HepG2 (cell line): ENCODE measurements around the gene ELANE. TPM values are rescaled to one million over a fixed set of nuclear protein-coding genes. Genes with fewer than 3 reads are reported as not detected.

Source experiments
- ATAC-seq: fragments of 200-7000 bp; cut with Tn5 transposase; 3 replicates; pipeline ENCODE4 v1.9.1; 2020; ENCODE audit warnings: mild to moderate bottlenecking, moderate library complexity
- BruUV-seq: library from RNA; stranded (reverse); fragments of 400-500 nt; replicated peaks from 2 replicates; lab custom pipeline; 2021; lab: Mats Ljungman, UMichigan
- CTCF ChIA-PET: fragments of 300-600 bp; formaldehyde crosslinking; extraction: SDS; loops from one replicate; lab custom pipeline; 2021; ENCODE audit warnings: low total read pairs, inconsistent platforms, low intra/inter-chr PET ratio; lab: Yijun Ruan, JAX
- POLR2A ChIA-PET: fragments of 350-600 bp; sonication (Branson Sonifier 250); formaldehyde crosslinking; loops from one replicate; lab custom pipeline; 2020; ENCODE audit warnings: antibody characterized with exemption, inconsistent platforms; lab: Yijun Ruan, JAX
- DNase-seq: peaks from one replicate; pipeline ENCODE4 v3.0.0-alpha.2; 2015; ENCODE audit warnings: low spot score
- FAIRE-seq: peaks from 3 replicates; lab custom pipeline; 2011; peaks lifted over from hg19 to GRCh38; lab: Jason Lieb, UNC
- H2AFZ ChIP-seq: one replicate; pipeline ENCODE4 v1.6.1; 2011; ENCODE audit warnings: low read length, inconsistent platforms
- H3K27ac ChIP-seq: fragments of 300-600 bp; 3 replicates; pipeline ENCODE4 v1.8.0; 2011; ENCODE audit warnings: mixed run types, mild to moderate bottlenecking, mixed read lengths, low read length, inconsistent platforms; ENCODE audit not compliant: insufficient read depth; ENCODE audit errors: extremely low read length
- H3K27me3 ChIP-seq, 2 experiments: fragments of 200-600 bp in 1 of 2; 2 replicates in 1 of 2; 3 replicates in 1 of 2; pipeline versions ENCODE4 v1.6.0 to v1.8.0; 2011; ENCODE audit warnings: low read length in 2 of 2, mild to moderate bottlenecking in 2 of 2, moderate library complexity in 2 of 2, inconsistent platforms in 1 of 2; ENCODE audit not compliant: insufficient read depth in 2 of 2, control insufficient read depth in 1 of 2
- H3K36me3 ChIP-seq, 2 experiments: fragments of 200-600 bp in 1 of 2; replicated peaks in 1 of 2; 2 replicates in 1 of 2; 3 replicates in 1 of 2; pipeline versions ENCODE4 v1.5.1 to v1.8.0; 2011; ENCODE audit warnings: low read length in 2 of 2, inconsistent platforms in 1 of 2; ENCODE audit not compliant: insufficient read depth in 2 of 2, control insufficient read depth in 1 of 2
- H3K4me1 ChIP-seq: 2 replicates; pipeline ENCODE4 v1.5.1; 2012; ENCODE audit warnings: low read length, inconsistent platforms; ENCODE audit not compliant: insufficient read depth
- H3K4me2 ChIP-seq: 2 replicates; pipeline ENCODE4 v1.6.0; 2011; ENCODE audit warnings: low read depth, low read length, inconsistent platforms
- H3K4me3 ChIP-seq, 3 experiments: fragments of 200-600 bp in 1 of 3; sonication (generic), shearing (Covaris generic) in 1 of 3; replicated peaks in 1 of 3; 2 replicates each; pipeline ENCODE4 v1.5.1; 2011 to 2016; ENCODE audit warnings: low read length in 3 of 3, inconsistent platforms in 2 of 3, low read depth in 2 of 3, mild to moderate bottlenecking in 2 of 3, control low read depth in 1 of 3, mixed read lengths in 1 of 3; ENCODE audit not compliant: insufficient read depth in 1 of 3
- H3K79me2 ChIP-seq: one replicate; pipeline ENCODE4 v1.6.1; 2011; ENCODE audit warnings: low read length, inconsistent platforms; ENCODE audit not compliant: insufficient read depth
- H3K9ac ChIP-seq: 2 replicates; pipeline ENCODE4 v1.6.0; 2011; ENCODE audit warnings: mild to moderate bottlenecking, low read depth, low read length, inconsistent platforms; ENCODE audit not compliant: insufficient read depth
- H3K9me3 ChIP-seq: 2 replicates; pipeline ENCODE4 v1.5.1; 2012; ENCODE audit warnings: mild to moderate bottlenecking, low read length
- H4K20me1 ChIP-seq: 2 replicates; pipeline ENCODE4 v1.6.0; 2011; ENCODE audit warnings: inconsistent platforms, mild to moderate bottlenecking, low read length, moderate library complexity; ENCODE audit not compliant: insufficient read depth
- CEBPB ChIP-seq: IDR thresholded peaks from 2 replicates; pipeline ENCODE4 v1.6.1; 2011; ENCODE audit warnings: low read depth, low read length, improper control_type of control experiment, borderline replicate concordance
- GABPB1 ChIP-seq: IDR thresholded peaks from 2 replicates; pipeline ENCODE4 v1.6.1; 2016; ENCODE audit warnings: mild to moderate bottlenecking, missing genetic modification reagents, moderate library complexity, missing compliant biosample characterization
- KDM5B ChIP-seq: sonication (generic); formaldehyde crosslinking; IDR thresholded peaks from 2 replicates; pipeline ENCODE4 v1.4.0; 2020; ENCODE audit warnings: missing genetic modification reagents, mild to moderate bottlenecking, borderline replicate concordance
- SMARCE1 ChIP-seq: fragments of 450-650 bp; IDR thresholded peaks from 2 replicates; pipeline ENCODE4 v1.6.1; 2017; ENCODE audit warnings: borderline replicate concordance
- SNRNP70 ChIP-seq: fragments of 200-400 bp; formaldehyde crosslinking; IDR thresholded peaks from 2 replicates; pipeline ENCODE4 v1.6.1; 2017; ENCODE audit warnings: mild to moderate bottlenecking, low read depth, low read length, moderate library complexity
- THAP8 ChIP-seq: sonication (generic); formaldehyde crosslinking; IDR thresholded peaks from 2 replicates; pipeline ENCODE4 v1.5.1; 2020; ENCODE audit warnings: missing genetic modification reagents, mild to moderate bottlenecking, borderline replicate concordance
- TP53 ChIP-seq: sonication (generic); formaldehyde crosslinking; conservative IDR thresholded peaks from 2 replicates; pipeline ENCODE4 v1.4.0; 2020; ENCODE audit warnings: missing genetic modification reagents
- TSC22D2 ChIP-seq: sonication (generic); formaldehyde crosslinking; IDR thresholded peaks from 2 replicates; pipeline ENCODE4 v1.5.1; 2020; ENCODE audit warnings: missing genetic modification reagents, mild to moderate bottlenecking, borderline replicate concordance
- ZFX ChIP-seq: sonication (generic); formaldehyde crosslinking; IDR thresholded peaks from 2 replicates; pipeline ENCODE4 v1.4.0; 2020; ENCODE audit warnings: mild to moderate bottlenecking, low read depth, missing genetic modification reagents, moderate library complexity
- ZNF687 ChIP-seq: sonication (generic); formaldehyde crosslinking; IDR thresholded peaks from 2 replicates; pipeline ENCODE4 v1.5.1; 2020; ENCODE audit warnings: mild to moderate bottlenecking, missing genetic modification reagents, moderate library complexity
- ZNF7 ChIP-seq: IDR thresholded peaks from 2 replicates; pipeline ENCODE4 v1.6.1; 2016; ENCODE audit warnings: missing biosample characterization, missing genetic modification reagents
- ZNF749 ChIP-seq: sonication (generic); formaldehyde crosslinking; IDR thresholded peaks from 2 replicates; pipeline ENCODE4 v1.8.0; 2022; ENCODE audit warnings: mild to moderate bottlenecking, missing genetic modification reagents, moderate library complexity, borderline replicate concordance
- WGBS: methylation state at CpG from one replicate; pipeline ENCODE4 v1.1.6; 2017; ENCODE audit warnings: low lambda C conversion rate; 5-methylcytosine and 5-hydroxymethylcytosine counted together
- in situ Hi-C: cut with HindIII; loops from 2 replicates; pipeline ENCODE4 v1.10.0; 2017; ENCODE audit warnings: low pct_unique_long_range_greater_than_20kb; ENCODE audit not compliant: extremely low pct_ligation_motif_present
- intact Hi-C: fragments of 100-400 bp; cut with micrococcal nuclease; formaldehyde crosslinking; loops from one replicate; pipeline ENCODE4 v1.10.0; 2022; ENCODE audit not compliant: unreplicated experiment
- polyA plus RNA-seq, 8 experiments: library from polyadenylated mRNA; depleted of rRNA in 3 of 8; stranded (reverse) in 7 of 8; unstranded in 1 of 8; fragments of >200 nt; fragmentation: Illumina TruSeq in 4 of 8; extraction: Trizol in 4 of 8; gene quantifications; 2 replicates each; pipeline versions ENCODE4 v1.2.1 to v1.2.3, GENCODE V29; 2011 to 2016; ENCODE audit warnings: low read depth in 4 of 8, missing spikeins in 1 of 8, mixed read lengths in 1 of 8; ENCODE audit not compliant: insufficient read depth in 1 of 8
- total RNA-seq, 5 experiments: library from RNA; depleted of rRNA; stranded (reverse); fragments of >200 nt; fragmentation: Illumina TruSeq; extraction: Trizol; gene quantifications; 2 replicates each; pipeline ENCODE4 v1.2.3, GENCODE V29; 2016; ENCODE audit warnings: low read depth in 1 of 5

Gene ELANE
- total and polyA plus RNA-seq, 2 of the 13 experiments (the other 11 are each of a cell fraction or from before 2014, with no cell fraction given), result not detected

- TF ChIP-seq ZNF687, result peak; percentile 25; the same call in 1 of the 2 replicates
These were observed 20.4 kb upstream of the ELANE start (continued) for GRCh38 chr19:831407-832369.

GRCh38 chr19:834216-834615 lies 17.9 kb upstream of the ELANE start:
- FAIRE-seq (no peak), ATAC-seq (no peak), DNase-seq (no peak)
- BruUV-seq, result no TSS peak
- peak overlapping the region; percentile 18; the same call in 1 of the 2 replicates for H3K4me2 ChIP-seq
- in situ Hi-C loops (no loop called here), intact Hi-C loops (no loop called here)
- no peak overlapping the region for H3K9ac ChIP-seq
- 0 out of 2 replicates have a peak, but pooled peaks have one; percentile 24 for TF ChIP-seq KDM5B (CRISPR knock-in tag)
- no peak for TF ChIP-seq ZFX (CRISPR knock-in tag)
- TF ChIP-seq GABPB1 (CRISPR knock-in tag), result peak; percentile 25; the same call in 1 of the 2 replicates
- no peak for TF ChIP-seq SNRNP70
- TF ChIP-seq THAP8 (CRISPR knock-in tag), result no peak
- TF ChIP-seq SMARCE1, result no peak
- TF ChIP-seq TSC22D2 (CRISPR knock-in tag), result no peak
- no peak for TF ChIP-seq ZNF7
- no peak for TF ChIP-seq TP53 (CRISPR knock-in tag)
- peak; percentile 39; the same call in 1 of the 2 replicates for TF ChIP-seq CEBPB
- TF ChIP-seq ZNF749 (CRISPR knock-in tag), result no peak
- peaks cover 32% of the 10 kb centered on the region for H3K4me1 ChIP-seq
- H3K27ac ChIP-seq, result no peak overlapping the region
- no peak overlapping the region for H2AFZ ChIP-seq
- H3K27me3 ChIP-seq, result peaks cover 17 to 50% of the 10 kb centered on the region in 2 experiments
- no peaks in the 10 kb centered on the region for H3K79me2 ChIP-seq
- CTCF ChIA-PET, result no interaction called here
- H4K20me1 ChIP-seq, result no peaks in the 10 kb centered on the region
- no peak overlapping the region for H3K4me3 ChIP-seq
- WGBS, result 16% methylated on average over 11 of the region's 24 CpGs
- no peaks in the 10 kb centered on the region for H3K9me3 ChIP-seq
- POLR2A ChIA-PET, result no interaction called here
- no peaks in the 10 kb centered on the region for H3K36me3 ChIP-seq
